ENCODE results near the gene PPL.
"Not testable (repeated sequence)": the region's sequence is repeated elsewhere in the genome, so short reads cannot be mapped to it uniquely, and the experiment has no call there.

PPL gene

DNA sequence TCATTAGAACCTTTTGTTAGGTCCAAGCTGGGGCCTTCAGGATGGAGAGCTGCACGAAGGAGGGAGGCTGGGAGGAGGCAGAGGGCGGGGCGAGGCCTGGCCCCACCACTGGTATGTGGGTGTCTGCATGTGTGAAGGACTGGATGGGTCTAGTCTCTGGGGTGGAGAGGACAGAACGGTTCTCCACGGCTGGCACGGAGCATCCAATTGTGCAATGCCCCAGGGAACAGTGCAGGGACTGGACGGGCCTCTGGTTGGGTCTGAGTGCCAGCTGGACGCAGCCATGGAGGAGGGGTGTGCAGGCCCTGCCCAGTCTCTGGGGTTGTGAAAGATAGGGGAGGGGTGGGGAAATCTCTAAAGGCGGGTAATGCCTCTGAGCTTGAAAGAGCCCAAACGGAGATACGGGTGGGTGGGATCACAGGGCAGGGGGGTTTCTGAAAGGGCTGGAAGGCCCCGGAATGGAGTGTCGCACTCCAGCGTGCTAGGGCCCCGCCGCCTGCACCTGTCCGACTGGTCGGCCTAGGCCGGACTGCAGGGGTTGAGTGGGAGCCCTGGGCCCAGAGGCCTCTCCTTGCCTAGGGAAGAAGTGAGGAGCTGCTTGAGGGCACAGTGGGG is 1.6 kb downstream of the PPL start:
- peaks cover 64% of the 10 kb centered on the region for H3K27me3 ChIP-seq (ENCODE audit: insufficient read depth, low read length)
- no peak overlapping the region for H3K4me3 ChIP-seq (ENCODE audit: low read length)
- peaks cover 7% of the 10 kb centered on the region for H3K4me1 ChIP-seq (ENCODE audit: insufficient read depth, low read length)
- H3K9me3 ChIP-seq (ENCODE audit: low read length), result no peaks in the 10 kb centered on the region
- no peaks in the 10 kb centered on the region for H3K36me3 ChIP-seq (ENCODE audit: insufficient read depth, low read length)
- no peak overlapping the region for H2AFZ ChIP-seq (ENCODE audit: low read depth, low read length)

DNA sequence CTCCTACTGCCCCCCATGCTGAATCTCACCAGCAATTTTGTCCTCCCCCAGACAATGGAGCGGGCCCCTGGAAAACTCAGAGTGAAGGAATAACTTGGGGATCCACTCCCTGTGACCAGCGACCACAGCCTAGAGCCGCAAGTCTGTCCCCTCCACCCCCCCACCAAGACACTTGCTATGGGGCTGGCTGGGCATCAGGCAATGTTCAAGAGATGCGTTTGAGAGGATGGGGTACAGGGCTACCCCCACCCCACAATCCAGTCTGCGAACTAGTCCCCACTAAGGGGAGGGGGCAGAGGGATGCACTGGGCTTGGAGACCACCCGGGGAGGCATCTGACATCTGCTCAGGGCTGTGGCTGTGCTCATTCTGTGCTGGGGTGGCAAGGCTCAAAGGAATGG is 2.4 kb downstream of the PPL start:
- no peaks in the 10 kb centered on the region for H3K36me3 ChIP-seq (ENCODE audit: insufficient read depth, low read length)
- H3K9me3 ChIP-seq (ENCODE audit: low read length), result no peaks in the 10 kb centered on the region
- H3K4me1 ChIP-seq (ENCODE audit: insufficient read depth, low read length), result peaks cover 7% of the 10 kb centered on the region
- H3K27me3 ChIP-seq (ENCODE audit: insufficient read depth, low read length), result peaks cover 64% of the 10 kb centered on the region
- no peak overlapping the region for H3K4me3 ChIP-seq (ENCODE audit: low read length)
- no peak overlapping the region for H2AFZ ChIP-seq (ENCODE audit: low read depth, low read length)

DNA sequence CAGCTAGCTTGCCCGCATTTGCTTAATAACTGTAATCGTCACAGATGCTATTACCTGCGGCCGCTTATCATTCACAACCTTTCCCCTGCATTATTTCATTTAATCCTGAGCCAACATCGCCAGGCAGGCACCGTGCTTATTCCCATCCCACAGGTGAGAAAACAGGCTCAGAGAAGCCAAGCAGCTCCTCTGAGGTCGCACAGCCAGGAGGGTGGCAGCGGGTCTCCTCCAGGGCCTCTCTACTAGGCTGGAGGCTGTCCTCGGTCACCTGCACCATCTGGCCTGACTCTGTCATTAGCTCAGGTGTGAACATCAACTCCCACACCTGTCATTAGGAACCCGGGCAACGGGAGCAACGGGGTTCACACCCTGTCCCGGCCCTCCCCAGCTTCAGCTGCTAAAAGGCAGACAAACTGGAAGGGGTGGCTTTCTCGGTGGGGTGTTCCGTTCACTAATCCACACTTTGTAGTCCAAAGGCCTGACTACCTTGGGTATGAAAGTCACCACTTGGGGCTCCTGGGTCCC is 3.0 kb downstream of the PPL start:
- Histone ChIP-seq H3K36me3 (ENCODE audit: insufficient read depth, low read length) (no peaks in the 10 kb centered on the region), H3K27me3 (ENCODE audit: insufficient read depth, low read length) (peaks cover 64% of the 10 kb centered on the region), H3K9me3 (ENCODE audit: low read length) (no peaks in the 10 kb centered on the region), H3K4me1 (ENCODE audit: insufficient read depth, low read length) (peaks cover 7% of the 10 kb centered on the region), H2AFZ (ENCODE audit: low read depth, low read length) (no peak overlapping the region), H3K4me3 (ENCODE audit: low read length) (no peak overlapping the region)

DNA sequence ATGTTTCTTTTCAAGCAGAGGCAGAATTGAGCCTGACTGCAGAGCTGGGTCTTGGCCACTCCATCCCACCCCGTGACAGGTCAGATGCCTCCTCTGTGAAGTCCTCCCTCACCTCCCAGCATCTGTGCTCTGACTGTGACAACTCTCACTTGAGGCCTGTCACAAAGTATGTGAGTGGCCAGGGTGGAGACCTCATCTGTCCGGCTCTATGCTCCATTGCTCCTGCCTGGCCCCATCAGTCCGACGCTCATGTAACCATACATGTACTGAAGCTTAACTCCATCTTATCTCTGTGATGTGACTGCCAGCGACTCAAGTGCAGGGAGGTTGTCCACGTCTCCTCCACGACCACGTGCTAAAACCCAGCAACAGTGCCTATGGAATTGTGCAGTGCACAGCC is 3.5 kb downstream of the PPL start:
- H3K27me3 ChIP-seq (ENCODE audit: insufficient read depth, low read length), result peaks cover 62% of the 10 kb centered on the region
- no peak overlapping the region for H2AFZ ChIP-seq (ENCODE audit: low read depth, low read length)
- H3K9me3 ChIP-seq (ENCODE audit: low read length), result no peaks in the 10 kb centered on the region
- peaks cover 8% of the 10 kb centered on the region for H3K4me1 ChIP-seq (ENCODE audit: insufficient read depth, low read length)
- H3K36me3 ChIP-seq (ENCODE audit: insufficient read depth, low read length), result no peaks in the 10 kb centered on the region
- H3K4me3 ChIP-seq (ENCODE audit: low read length), result no peak overlapping the region

DNA sequence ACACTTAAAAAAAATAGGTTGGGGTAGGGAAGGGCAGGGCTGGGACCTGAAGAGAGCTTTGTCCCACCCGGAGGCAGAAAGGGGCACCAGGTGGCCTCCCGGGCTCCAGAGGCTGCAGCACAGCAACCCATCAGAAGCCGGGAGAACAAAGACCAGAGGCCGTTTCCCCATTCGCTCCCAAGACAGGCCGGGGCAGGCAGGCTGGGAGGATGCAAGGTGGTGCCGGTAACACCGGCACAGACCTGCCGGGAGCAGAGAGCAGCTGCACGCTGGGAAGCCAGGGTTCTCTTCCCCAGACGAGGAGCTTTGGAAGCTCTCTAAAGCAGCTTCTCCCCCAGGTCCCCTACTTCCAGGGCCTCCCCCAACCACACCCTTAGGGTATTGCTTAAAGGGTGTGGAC is 5.6 kb downstream of the PPL start:
- Histone ChIP-seq H3K36me3 (ENCODE audit: insufficient read depth, low read length) (no peaks in the 10 kb centered on the region), H2AFZ (ENCODE audit: low read depth, low read length) (no peak overlapping the region), H3K4me1 (ENCODE audit: insufficient read depth, low read length) (peaks cover 3% of the 10 kb centered on the region), H3K4me3 (ENCODE audit: low read length) (no peak overlapping the region), H3K27me3 (ENCODE audit: insufficient read depth, low read length) (peaks cover 45% of the 10 kb centered on the region), H3K9me3 (ENCODE audit: low read length) (peaks cover 5% of the 10 kb centered on the region)

DNA sequence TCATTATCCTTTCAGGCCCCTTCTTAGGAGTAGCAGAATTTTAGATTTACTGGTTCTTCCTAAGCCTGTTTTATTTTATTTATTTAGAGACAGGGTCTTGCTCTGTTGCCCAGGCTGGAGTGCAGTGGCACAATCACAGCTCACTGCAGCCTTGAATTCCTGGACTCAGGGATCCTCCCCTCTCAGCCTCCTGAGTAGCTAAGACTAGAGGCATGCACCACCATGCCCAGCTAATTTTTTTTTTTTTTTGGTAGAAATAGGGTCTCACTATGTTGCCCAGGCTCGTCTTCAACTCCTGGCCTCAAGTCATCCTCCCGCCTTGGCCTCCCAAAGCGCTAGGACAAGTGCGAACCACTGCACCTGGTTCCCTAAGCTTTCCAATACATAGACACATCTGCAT is 7.3 kb downstream of the PPL start:
- H3K27me3 ChIP-seq (ENCODE audit: insufficient read depth, low read length), result peaks cover 28% of the 10 kb centered on the region
- H3K4me1 ChIP-seq (ENCODE audit: insufficient read depth, low read length); H2AFZ ChIP-seq (ENCODE audit: low read depth, low read length); H3K4me3 ChIP-seq (ENCODE audit: low read length); H3K9me3 ChIP-seq (ENCODE audit: low read length); H3K36me3 ChIP-seq (ENCODE audit: insufficient read depth, low read length): not testable (repeated sequence)

DNA sequence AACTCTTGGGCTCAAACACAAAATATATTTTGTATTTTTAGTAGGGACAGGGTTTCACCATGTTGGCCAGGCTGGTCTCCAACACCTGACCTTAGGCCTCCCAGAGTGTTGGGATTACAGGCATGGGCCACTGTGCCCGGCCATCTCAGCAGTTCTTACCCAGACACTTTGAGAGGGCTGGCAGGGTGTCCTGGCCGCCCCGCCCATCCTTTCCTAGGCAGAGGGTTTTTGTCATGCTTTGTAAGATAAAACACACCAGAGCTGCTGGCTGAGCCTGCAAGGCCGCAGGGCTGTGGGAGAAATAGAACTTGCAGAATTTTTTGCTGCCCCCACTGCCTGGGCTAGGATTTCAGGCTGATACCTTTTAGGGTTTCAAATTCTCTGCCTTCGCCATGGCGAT is 8.7 kb downstream of the PPL start:
- peaks cover 19% of the 10 kb centered on the region for H3K27me3 ChIP-seq (ENCODE audit: insufficient read depth, low read length)
- no peak overlapping the region for H3K4me3 ChIP-seq (ENCODE audit: low read length)
- H2AFZ ChIP-seq (ENCODE audit: low read depth, low read length), result no peak overlapping the region
- no peaks in the 10 kb centered on the region for H3K36me3 ChIP-seq (ENCODE audit: insufficient read depth, low read length)
- H3K4me1 ChIP-seq (ENCODE audit: insufficient read depth, low read length), result peaks cover 3% of the 10 kb centered on the region
- peaks cover 5% of the 10 kb centered on the region for H3K9me3 ChIP-seq (ENCODE audit: low read length)

DNA sequence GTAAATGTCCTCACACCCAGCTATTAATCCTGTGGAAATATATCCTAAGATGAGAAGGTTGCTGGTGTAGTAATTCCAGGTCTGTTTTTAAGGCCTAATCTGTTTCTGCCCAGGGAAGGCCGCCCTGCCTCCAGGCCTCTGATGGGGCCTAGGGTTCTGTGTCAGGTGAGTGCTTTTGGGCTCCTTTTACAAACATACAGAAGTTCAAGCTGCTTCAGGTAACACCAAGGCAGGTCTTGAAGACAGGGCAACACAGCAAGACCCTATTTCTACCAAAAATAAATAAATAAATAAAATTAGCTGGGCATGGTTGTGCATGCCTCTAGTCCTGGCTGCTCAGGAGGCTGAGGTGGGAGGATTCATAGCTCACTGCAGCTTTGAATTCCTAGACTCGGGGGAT is 9.3 kb downstream of the PPL start:
- Histone ChIP-seq H2AFZ (ENCODE audit: low read depth, low read length) (no peak overlapping the region), H3K27me3 (ENCODE audit: insufficient read depth, low read length) (peaks cover 17% of the 10 kb centered on the region), H3K4me3 (ENCODE audit: low read length) (no peak overlapping the region), H3K4me1 (ENCODE audit: insufficient read depth, low read length) (peaks cover 3% of the 10 kb centered on the region), H3K36me3 (ENCODE audit: insufficient read depth, low read length) (no peaks in the 10 kb centered on the region), H3K9me3 (ENCODE audit: low read length) (peaks cover 5% of the 10 kb centered on the region)

DNA sequence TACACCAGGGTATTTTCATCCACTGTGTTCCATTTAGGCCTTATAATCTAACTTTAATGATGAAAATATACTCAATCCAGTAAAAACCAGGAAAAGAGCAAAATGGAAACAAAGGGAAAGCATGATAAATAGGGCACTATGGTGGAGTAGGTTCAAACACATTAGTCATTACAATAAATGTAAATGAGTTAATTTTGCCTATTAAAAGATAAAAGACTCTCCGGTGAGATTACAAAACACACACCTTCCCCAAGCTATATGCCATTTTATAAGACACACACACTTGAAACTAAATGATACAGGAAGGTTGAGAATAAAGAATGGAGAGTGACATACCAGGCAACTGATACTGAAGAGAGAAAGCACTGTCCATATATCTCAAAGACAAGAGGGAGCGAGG is 10.0 kb downstream of the PPL start:
- Histone ChIP-seq H3K36me3 (ENCODE audit: insufficient read depth, low read length) (no peaks in the 10 kb centered on the region), H2AFZ (ENCODE audit: low read depth, low read length) (no peak overlapping the region), H3K9me3 (ENCODE audit: low read length) (peaks cover 5% of the 10 kb centered on the region), H3K27me3 (ENCODE audit: insufficient read depth, low read length) (peaks cover 13% of the 10 kb centered on the region), H3K4me3 (ENCODE audit: low read length) (no peak overlapping the region), H3K4me1 (ENCODE audit: insufficient read depth, low read length) (peaks cover 3% of the 10 kb centered on the region)

DNA sequence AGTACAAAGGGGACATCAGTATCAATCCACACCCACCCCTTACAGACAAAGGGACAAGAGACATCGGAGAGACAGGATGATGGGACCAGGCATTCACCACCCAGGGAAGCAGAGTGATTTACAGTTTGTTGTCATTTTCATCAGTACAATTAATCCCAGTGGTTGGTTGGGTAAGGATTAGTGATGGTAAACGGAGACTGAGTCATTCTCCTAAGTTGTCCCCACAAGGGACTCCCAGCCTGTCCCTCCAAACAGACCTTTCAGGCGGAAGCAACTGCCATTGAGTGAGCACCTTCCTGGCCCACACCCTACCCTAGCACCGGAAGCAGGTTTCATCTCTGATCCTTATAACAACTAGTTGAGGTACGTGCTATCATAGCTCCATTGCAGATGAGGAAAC is 11.2 kb downstream of the PPL start:
- Histone ChIP-seq H3K27me3 (ENCODE audit: insufficient read depth, low read length) (peaks cover 8% of the 10 kb centered on the region), H3K4me3 (ENCODE audit: low read length) (no peak overlapping the region), H3K36me3 (ENCODE audit: insufficient read depth, low read length) (no peaks in the 10 kb centered on the region), H2AFZ (ENCODE audit: low read depth, low read length) (no peak overlapping the region), H3K9me3 (ENCODE audit: low read length) (peaks cover 5% of the 10 kb centered on the region), H3K4me1 (ENCODE audit: insufficient read depth, low read length) (peaks cover 3% of the 10 kb centered on the region)

DNA sequence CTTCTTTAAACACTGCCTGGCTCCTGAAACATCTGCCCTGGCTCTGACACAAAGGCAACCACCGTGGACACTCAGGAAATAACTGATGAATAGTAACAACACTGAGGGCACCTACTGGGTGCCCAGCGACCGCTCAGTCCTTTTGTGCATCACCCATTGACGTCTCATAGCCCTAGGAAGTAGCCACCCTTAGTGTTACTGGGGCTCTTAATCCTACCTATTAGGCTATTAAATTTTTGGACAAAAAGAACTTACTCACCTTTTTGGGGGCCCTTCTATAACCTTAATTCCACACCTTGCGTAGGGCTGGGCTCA is 11.7 kb downstream of the PPL start:
- Histone ChIP-seq H3K4me3 (ENCODE audit: low read length) (no peak overlapping the region), H3K9me3 (ENCODE audit: low read length) (peaks cover 5% of the 10 kb centered on the region), H2AFZ (ENCODE audit: low read depth, low read length) (no peak overlapping the region), H3K4me1 (ENCODE audit: insufficient read depth, low read length) (peaks cover 3% of the 10 kb centered on the region), H3K36me3 (ENCODE audit: insufficient read depth, low read length) (no peaks in the 10 kb centered on the region), H3K27me3 (ENCODE audit: insufficient read depth, low read length) (peaks cover 5% of the 10 kb centered on the region)

DNA sequence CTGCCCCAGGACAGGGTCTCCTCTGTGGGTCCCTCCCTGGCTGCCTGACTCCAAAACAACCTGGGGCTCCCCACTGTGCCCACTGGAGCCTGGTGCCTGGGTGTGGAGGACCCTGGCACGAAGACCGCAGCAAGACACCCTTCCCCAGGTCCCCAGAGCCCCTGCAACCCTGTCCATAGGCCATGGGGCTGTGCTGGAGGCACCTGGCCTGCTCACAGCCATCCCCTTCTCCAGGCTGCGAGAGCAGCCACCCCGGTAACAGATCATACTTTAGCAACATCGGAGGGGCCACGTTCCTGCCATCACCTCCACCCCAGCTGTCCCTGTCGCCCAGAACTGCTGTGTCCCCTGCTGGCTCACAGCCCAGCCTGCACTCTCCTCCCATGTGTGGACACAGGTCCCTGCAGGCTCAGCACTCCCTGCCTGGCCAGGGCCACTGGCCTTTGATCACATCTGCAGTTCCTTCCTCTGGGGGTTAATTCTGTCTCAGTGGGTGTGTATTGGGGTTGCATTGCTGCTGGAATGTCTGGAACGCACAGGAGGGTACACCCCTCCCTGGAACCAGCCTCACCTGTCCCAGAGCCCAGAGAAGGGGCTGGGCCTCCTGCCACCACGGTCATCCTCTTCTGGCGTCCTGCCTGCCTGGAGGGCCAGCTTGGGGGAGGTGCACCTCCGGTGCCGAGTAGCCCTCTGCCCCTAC is 12.2 kb downstream of the PPL start:
- Histone ChIP-seq H2AFZ (ENCODE audit: low read depth, low read length) (no peak overlapping the region), H3K36me3 (ENCODE audit: insufficient read depth, low read length) (no peaks in the 10 kb centered on the region), H3K4me3 (ENCODE audit: low read length) (no peak overlapping the region), H3K9me3 (ENCODE audit: low read length) (peaks cover 5% of the 10 kb centered on the region), H3K4me1 (ENCODE audit: insufficient read depth, low read length) (peaks cover 3% of the 10 kb centered on the region), H3K27me3 (ENCODE audit: insufficient read depth, low read length) (peaks cover 5% of the 10 kb centered on the region)

DNA sequence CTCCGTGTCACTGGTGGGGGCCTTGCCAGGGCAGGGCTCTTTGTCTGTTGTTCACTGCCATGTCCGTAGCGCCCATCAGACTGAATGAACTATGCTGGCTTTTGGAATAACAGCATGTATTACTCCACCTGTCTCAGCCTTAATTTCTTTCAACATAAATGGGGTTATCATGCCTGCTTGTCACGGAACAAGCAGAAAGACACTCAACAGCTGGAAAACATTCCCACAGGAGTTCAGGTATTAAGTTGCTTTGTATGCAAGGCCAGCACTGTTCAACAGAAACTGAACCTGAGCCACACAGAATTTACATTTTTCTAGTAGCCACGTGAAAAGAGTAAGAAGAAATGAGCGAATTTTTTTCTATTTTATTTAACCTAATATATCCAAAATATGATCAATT is 13.1 kb downstream of the PPL start:
- Histone ChIP-seq H3K4me1 (ENCODE audit: insufficient read depth, low read length) (peaks cover 3% of the 10 kb centered on the region), H3K4me3 (ENCODE audit: low read length) (no peak overlapping the region), H3K27me3 (ENCODE audit: insufficient read depth, low read length) (peaks cover 5% of the 10 kb centered on the region), H3K36me3 (ENCODE audit: insufficient read depth, low read length) (no peaks in the 10 kb centered on the region), H3K9me3 (ENCODE audit: low read length) (peaks cover 5% of the 10 kb centered on the region), H2AFZ (ENCODE audit: low read depth, low read length) (no peak overlapping the region)

Measured in neuron (in vitro differentiated cells).